Measurements from ENCODE around the gene LARP1.
A peak's percentile ranks its signal among the peaks of the same experiment; 100 is the strongest.

The LARP1 gene

GRCh38 chr5:154755361-154756008, at the start of gene LARP1:
Gene LARP1, plus strand, starts transcription at chr5:154755377. Its CDS starts 381 bp downstream, at chr5:154755758.
- H3K9ac ChIP-seq (ENCODE audit: low read depth, low read length, poor library complexity, severe bottlenecking), result peak within 1 kb of the TSS; percentile 92
- H3K27me3 ChIP-seq (ENCODE audit: insufficient read depth, low read length, poor library complexity, severe bottlenecking), result peaks cover 4% of the 10 kb centered on the region
- H4K20me1 ChIP-seq (ENCODE audit: insufficient read depth, low read length, poor library complexity, severe bottlenecking), result peaks cover 38% of the 10 kb centered on the region
- peaks cover 60% of the 10 kb centered on the region for H3K79me2 ChIP-seq (ENCODE audit: insufficient read depth, low read length)
- H3K36me3 ChIP-seq (ENCODE audit: insufficient read depth, low read length), result no peaks in the 10 kb centered on the region
- H3K4me2 ChIP-seq (ENCODE audit: low read depth, low read length, poor library complexity, severe bottlenecking), result peak within 1 kb of the TSS; percentile 70
- H3K9me3 ChIP-seq (ENCODE audit: insufficient read depth, low read depth, low read length), result no peaks in the 10 kb centered on the region
- H3F3A ChIP-seq (ENCODE audit: low read depth), result no peaks in the 10 kb centered on the region
- peak within 1 kb of the TSS; percentile 81 for H2AFZ ChIP-seq (ENCODE audit: low read length)
- no peaks in the 10 kb centered on the region for H3K9me2 ChIP-seq (replicated peaks; ENCODE audit: low read depth, low read length)
- TF ChIP-seq EZH2phosphoT487 (IDR thresholded peaks at IDR 0.05; ENCODE audit: borderline replicate concordance), result no peak
- TF ChIP-seq CTCF (conservative IDR thresholded peaks at IDR 0.05; ENCODE audit: low read length), result no peak
- H3K4me1 ChIP-seq (ENCODE audit: insufficient read depth, low read length, poor library complexity, severe bottlenecking), result peaks cover 18% of the 10 kb centered on the region
- peak within 1 kb of the TSS; percentile 94 for H3K4me3 ChIP-seq (ENCODE audit: low read length, poor library complexity, severe bottlenecking)

GRCh38 chr5:154706416-154706815, 48.8 kb upstream of the LARP1 start:
- H3K79me2 ChIP-seq (ENCODE audit: insufficient read depth, low read length), result no peaks in the 10 kb centered on the region
- no peaks in the 10 kb centered on the region for H3F3A ChIP-seq (ENCODE audit: low read depth)
- H3K36me3 ChIP-seq (ENCODE audit: insufficient read depth, low read length), result no peaks in the 10 kb centered on the region
- H3K27me3 ChIP-seq (ENCODE audit: insufficient read depth, low read length, poor library complexity, severe bottlenecking), result no peaks in the 10 kb centered on the region
- H3K4me1 ChIP-seq (ENCODE audit: insufficient read depth, low read length, poor library complexity, severe bottlenecking), result no peaks in the 10 kb centered on the region
- no peak overlapping the region for H3K9ac ChIP-seq (ENCODE audit: low read depth, low read length, poor library complexity, severe bottlenecking)
- no peaks in the 10 kb centered on the region for H3K9me2 ChIP-seq (replicated peaks; ENCODE audit: low read depth, low read length)
- TF ChIP-seq CTCF (conservative IDR thresholded peaks at IDR 0.05; ENCODE audit: low read length) (no peak), EZH2phosphoT487 (IDR thresholded peaks at IDR 0.05; ENCODE audit: borderline replicate concordance) (no peak)
- H3K4me3 ChIP-seq (ENCODE audit: low read length, poor library complexity, severe bottlenecking), result no peak overlapping the region
- no peak overlapping the region for H2AFZ ChIP-seq (ENCODE audit: low read length)
- H3K4me2 ChIP-seq (ENCODE audit: low read depth, low read length, poor library complexity, severe bottlenecking), result no peak overlapping the region
- H3K9me3 ChIP-seq (ENCODE audit: insufficient read depth, low read depth, low read length), result no peaks in the 10 kb centered on the region
- no peaks in the 10 kb centered on the region for H4K20me1 ChIP-seq (ENCODE audit: insufficient read depth, low read length, poor library complexity, severe bottlenecking)

- Histone ChIP-seq H3K36me3 (ENCODE audit: insufficient read depth, low read length) (no peaks in the 10 kb centered on the region), H3F3A (ENCODE audit: low read depth) (no peaks in the 10 kb centered on the region), H3K9me3 (ENCODE audit: insufficient read depth, low read depth, low read length) (no peaks in the 10 kb centered on the region), H4K20me1 (ENCODE audit: insufficient read depth, low read length, poor library complexity, severe bottlenecking) (no peaks in the 10 kb centered on the region), H3K4me1 (ENCODE audit: insufficient read depth, low read length, poor library complexity, severe bottlenecking) (no peaks in the 10 kb centered on the region), H3K4me3 (ENCODE audit: low read length, poor library complexity, severe bottlenecking) (no peak overlapping the region), H2AFZ (ENCODE audit: low read length) (no peak overlapping the region), H3K9ac (ENCODE audit: low read depth, low read length, poor library complexity, severe bottlenecking) (no peak overlapping the region), H3K4me2 (ENCODE audit: low read depth, low read length, poor library complexity, severe bottlenecking) (no peak overlapping the region), H3K27me3 (ENCODE audit: insufficient read depth, low read length, poor library complexity, severe bottlenecking) (no peaks in the 10 kb centered on the region), H3K79me2 (ENCODE audit: insufficient read depth, low read length) (no peaks in the 10 kb centered on the region), H3K9me2 (replicated peaks; ENCODE audit: low read depth, low read length) (no peaks in the 10 kb centered on the region)
- TF ChIP-seq CTCF (conservative IDR thresholded peaks at IDR 0.05; ENCODE audit: low read length), result no peak
- TF ChIP-seq EZH2phosphoT487 (IDR thresholded peaks at IDR 0.05; ENCODE audit: borderline replicate concordance), result no peak
Measured at GRCh38 chr5:154707641-154708040, 47.5 kb upstream of the LARP1 start.
